Astrocyte (in vitro differentiated cells and primary cell): Measurements from ENCODE around the gene SCYL3. TPM values are rescaled to one million over a fixed set of nuclear protein-coding genes. Genes with fewer than 3 reads are reported as not detected.
"Not testable (repeated sequence)": the region's sequence is repeated elsewhere in the genome, so short reads cannot be mapped to it uniquely, and the experiment has no call there.

Experiments
- DNase-seq: peaks from one replicate; pipeline ENCODE4 v3.0.0-alpha.2; 2010; ENCODE audit warnings: low read depth
- FAIRE-seq: peaks from 2 replicates; lab custom pipeline; 2011; peaks lifted over from hg19 to GRCh38; lab: Jason Lieb, UNC
- H2AFZ ChIP-seq: 2 replicates; pipeline ENCODE4 v1.6.0; 2012; ENCODE audit warnings: low read depth, low read length, inconsistent platforms
- H3K27ac ChIP-seq: 2 replicates; pipeline ENCODE4 v1.5.1; 2011; ENCODE audit warnings: low read depth, low read length, inconsistent platforms
- H3K27me3 ChIP-seq: 2 replicates; pipeline ENCODE4 v1.6.0; 2011; ENCODE audit warnings: low read length, inconsistent platforms; ENCODE audit not compliant: insufficient read depth
- H3K36me3 ChIP-seq: 2 replicates; pipeline ENCODE4 v1.5.1; 2011; ENCODE audit warnings: low read length, inconsistent platforms; ENCODE audit not compliant: insufficient read depth
- H3K4me1 ChIP-seq: 2 replicates; pipeline ENCODE4 v1.5.1; 2011; ENCODE audit warnings: low read length, inconsistent platforms; ENCODE audit not compliant: insufficient read depth
- H3K4me2 ChIP-seq: 2 replicates; pipeline ENCODE4 v1.6.0; 2012; ENCODE audit warnings: low read length, inconsistent platforms
- H3K4me3 ChIP-seq: 2 replicates; pipeline ENCODE4 v1.5.1; 2011; ENCODE audit warnings: low read depth, mild to moderate bottlenecking, low read length, inconsistent platforms; ENCODE audit not compliant: insufficient read depth
- H3K79me2 ChIP-seq: 2 replicates; pipeline ENCODE4 v1.6.0; 2012; ENCODE audit warnings: mild to moderate bottlenecking, low read length, inconsistent platforms; ENCODE audit not compliant: insufficient read depth
- H3K9ac ChIP-seq: 2 replicates; pipeline ENCODE4 v1.6.0; 2012; ENCODE audit warnings: mild to moderate bottlenecking, low read length, inconsistent platforms
- H3K9me3 ChIP-seq: 2 replicates; pipeline ENCODE4 v1.5.1; 2012; ENCODE audit warnings: low read depth, mild to moderate bottlenecking, low read length, inconsistent platforms; ENCODE audit not compliant: insufficient read depth
- H4K20me1 ChIP-seq: 2 replicates; pipeline ENCODE4 v1.6.0; 2012; ENCODE audit warnings: low read length, inconsistent platforms; ENCODE audit not compliant: insufficient read depth
- H3K27ac Mint-ChIP-seq: one replicate; pipeline ENCODE4 v1.8.0; 2021; ENCODE audit warnings: mild to moderate bottlenecking, mixed read lengths; ENCODE audit not compliant: unreplicated experiment
- H3K27me3 Mint-ChIP-seq: one replicate; pipeline ENCODE4 v1.8.0; 2021; ENCODE audit warnings: low read depth, mixed read lengths; ENCODE audit not compliant: unreplicated experiment
- H3K36me3 Mint-ChIP-seq: one replicate; pipeline ENCODE4 v1.8.0; 2021; ENCODE audit warnings: low read depth, mixed read lengths; ENCODE audit not compliant: unreplicated experiment
- H3K4me1 Mint-ChIP-seq: one replicate; pipeline ENCODE4 v1.8.0; 2021; ENCODE audit warnings: low read depth, mixed read lengths; ENCODE audit not compliant: unreplicated experiment
- H3K4me3 Mint-ChIP-seq: one replicate; pipeline ENCODE4 v1.8.0; 2021; ENCODE audit warnings: mild to moderate bottlenecking, moderate library complexity, mixed read lengths; ENCODE audit not compliant: unreplicated experiment
- H3K9me3 Mint-ChIP-seq: one replicate; pipeline ENCODE4 v1.8.0; 2021; ENCODE audit warnings: mild to moderate bottlenecking, mixed read lengths; ENCODE audit not compliant: unreplicated experiment
- EZH2 ChIP-seq: IDR thresholded peaks from 2 replicates; pipeline ENCODE4 v1.6.1; 2012; ENCODE audit warnings: mild to moderate bottlenecking, low read length, inconsistent platforms; ENCODE audit not compliant: insufficient read depth
- total RNA-seq: library from RNA; stranded (reverse); gene quantifications from 2 replicates; pipeline ENCODE4 v1.2.1, GENCODE V29; 2021
- TF ChIP-seq, protein P1 (sequence below): IDR thresholded peaks from 2 replicates; pipeline ENCODE4 v1.5.1; 2011; ENCODE audit warnings: low read depth, mild to moderate bottlenecking, inconsistent platforms, low read length, moderate library complexity; ENCODE audit not compliant: insufficient read depth

SCYL3 gene
- total RNA-seq, 1 donor from 2014 or later = 6.2 TPM

- Histone ChIP-seq H3K27ac (no peak overlapping the region), H3K4me3 (no peak overlapping the region), H3K36me3 (peaks cover 41% of the 10 kb centered on the region), H3K79me2 (no peaks in the 10 kb centered on the region), H3K9me3 (no peaks in the 10 kb centered on the region), H4K20me1 (no peaks in the 10 kb centered on the region), H2AFZ (no peak overlapping the region), H3K4me1 (peaks cover 4% of the 10 kb centered on the region), H3K9ac (no peak overlapping the region), H3K4me2 (no peak overlapping the region), H3K27me3 (no peaks in the 10 kb centered on the region)
- Mint-ChIP-seq H3K36me3 (peaks cover 47% of the 10 kb centered on the region), H3K9me3 (peaks cover 7% of the 10 kb centered on the region), H3K4me3 (no peak overlapping the region), H3K27me3 (no peaks in the 10 kb centered on the region), H3K4me1 (peaks cover 6% of the 10 kb centered on the region), H3K27ac (no peak overlapping the region)
- DNase-seq (no peak), FAIRE-seq (no peak)
- TF ChIP-seq EZH2 = no peak
- TF ChIP-seq, protein P1, sequence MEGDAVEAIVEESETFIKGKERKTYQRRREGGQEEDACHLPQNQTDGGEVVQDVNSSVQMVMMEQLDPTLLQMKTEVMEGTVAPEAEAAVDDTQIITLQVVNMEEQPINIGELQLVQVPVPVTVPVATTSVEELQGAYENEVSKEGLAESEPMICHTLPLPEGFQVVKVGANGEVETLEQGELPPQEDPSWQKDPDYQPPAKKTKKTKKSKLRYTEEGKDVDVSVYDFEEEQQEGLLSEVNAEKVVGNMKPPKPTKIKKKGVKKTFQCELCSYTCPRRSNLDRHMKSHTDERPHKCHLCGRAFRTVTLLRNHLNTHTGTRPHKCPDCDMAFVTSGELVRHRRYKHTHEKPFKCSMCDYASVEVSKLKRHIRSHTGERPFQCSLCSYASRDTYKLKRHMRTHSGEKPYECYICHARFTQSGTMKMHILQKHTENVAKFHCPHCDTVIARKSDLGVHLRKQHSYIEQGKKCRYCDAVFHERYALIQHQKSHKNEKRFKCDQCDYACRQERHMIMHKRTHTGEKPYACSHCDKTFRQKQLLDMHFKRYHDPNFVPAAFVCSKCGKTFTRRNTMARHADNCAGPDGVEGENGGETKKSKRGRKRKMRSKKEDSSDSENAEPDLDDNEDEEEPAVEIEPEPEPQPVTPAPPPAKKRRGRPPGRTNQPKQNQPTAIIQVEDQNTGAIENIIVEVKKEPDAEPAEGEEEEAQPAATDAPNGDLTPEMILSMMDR = no peak
These were observed 24.7 kb downstream of the SCYL3 start for GRCh38 chr1:169868978-169869377.

- Mint-ChIP-seq H3K4me3 (no peak overlapping the region), H3K27ac (no peak overlapping the region), H3K27me3 (no peaks in the 10 kb centered on the region), H3K9me3 (peaks cover 5% of the 10 kb centered on the region), H3K36me3 (peaks cover 37% of the 10 kb centered on the region), H3K4me1 (no peaks in the 10 kb centered on the region)
- H3K9ac ChIP-seq = no peak overlapping the region
- no peak for DNase-seq
- no peaks in the 10 kb centered on the region for H3K27me3 ChIP-seq
- FAIRE-seq = no peak
- no peaks in the 10 kb centered on the region for H3K79me2 ChIP-seq
- H3K27ac ChIP-seq = no peak overlapping the region
- peaks cover 38% of the 10 kb centered on the region for H3K36me3 ChIP-seq
- TF ChIP-seq, protein P1 = no peak
- TF ChIP-seq EZH2 = no peak
- H3K4me3 ChIP-seq = no peak overlapping the region
- H3K4me1 ChIP-seq = no peaks in the 10 kb centered on the region
- H4K20me1 ChIP-seq = no peaks in the 10 kb centered on the region
- H3K9me3 ChIP-seq = no peaks in the 10 kb centered on the region
- no peak overlapping the region for H3K4me2 ChIP-seq
- H2AFZ ChIP-seq = no peak overlapping the region
These were observed 26.6 kb downstream of the SCYL3 start for GRCh38 chr1:169867012-169867675.

DNA sequence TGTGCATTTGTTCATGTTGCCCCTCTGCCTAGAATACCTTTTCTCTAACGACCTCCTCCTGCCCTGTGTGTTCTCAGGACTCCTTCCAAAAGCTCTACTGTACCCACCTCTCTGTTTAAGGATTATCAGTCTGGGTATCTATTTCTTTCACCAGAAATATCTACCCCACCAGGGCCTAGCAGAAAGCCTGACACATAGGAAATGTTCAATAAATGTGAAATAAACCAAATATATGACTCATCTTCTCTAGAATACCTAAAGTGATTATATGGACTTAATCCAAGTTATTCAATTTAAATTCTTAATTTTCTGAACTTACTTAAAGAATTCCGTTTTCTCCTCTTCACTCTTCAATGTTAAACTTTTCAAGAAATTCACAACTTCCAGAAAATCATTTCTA lies 27.1 kb downstream of the SCYL3 start:
- Mint-ChIP-seq H3K4me3 (no peak overlapping the region), H3K9me3 (peaks cover 4% of the 10 kb centered on the region), H3K27me3 (no peaks in the 10 kb centered on the region), H3K4me1 (no peaks in the 10 kb centered on the region), H3K36me3 (peaks cover 34% of the 10 kb centered on the region), H3K27ac (no peak overlapping the region)
- no peak overlapping the region for H3K4me2 ChIP-seq
- no peak for TF ChIP-seq EZH2
- TF ChIP-seq, protein P1 = no peak
- no peaks in the 10 kb centered on the region for H4K20me1 ChIP-seq
- no peak overlapping the region for H3K4me3 ChIP-seq
- H2AFZ ChIP-seq = no peak overlapping the region
- FAIRE-seq = no peak
- no peak for DNase-seq
- H3K9me3 ChIP-seq = no peaks in the 10 kb centered on the region
- no peaks in the 10 kb centered on the region for H3K4me1 ChIP-seq
- H3K79me2 ChIP-seq = no peaks in the 10 kb centered on the region
- no peak overlapping the region for H3K9ac ChIP-seq
- H3K27ac ChIP-seq = no peak overlapping the region
- peaks cover 37% of the 10 kb centered on the region for H3K36me3 ChIP-seq
- no peaks in the 10 kb centered on the region for H3K27me3 ChIP-seq

GRCh38 chr1:169864531-169864930 lies 29.2 kb downstream of the SCYL3 start:
- H3K4me2 ChIP-seq, H3K4me3 ChIP-seq, H3K79me2 ChIP-seq, H4K20me1 ChIP-seq, H3K27ac Mint-ChIP-seq, H3K27ac ChIP-seq, FAIRE-seq, H3K9ac ChIP-seq, H3K27me3 Mint-ChIP-seq, H3K27me3 ChIP-seq, H2AFZ ChIP-seq, DNase-seq, H3K4me1 ChIP-seq, H3K4me3 Mint-ChIP-seq, H3K9me3 ChIP-seq, H3K9me3 Mint-ChIP-seq, H3K4me1 Mint-ChIP-seq: not testable (repeated sequence)
- H3K36me3 ChIP-seq = peaks cover 38% of the 10 kb centered on the region
- peaks cover 32% of the 10 kb centered on the region for H3K36me3 Mint-ChIP-seq
